HG03565 (cell line): ENCODE measurements around the gene SEC22A.

Experiments used
- ATAC-seq: cut with Tn5 transposase; IDR thresholded peaks from one replicate; pipeline ENCODE4 v1.9.1; 2021; ENCODE audit warnings: mild to moderate bottlenecking, moderate library complexity; ENCODE audit not compliant: unreplicated experiment

SEC22A gene

DNA sequence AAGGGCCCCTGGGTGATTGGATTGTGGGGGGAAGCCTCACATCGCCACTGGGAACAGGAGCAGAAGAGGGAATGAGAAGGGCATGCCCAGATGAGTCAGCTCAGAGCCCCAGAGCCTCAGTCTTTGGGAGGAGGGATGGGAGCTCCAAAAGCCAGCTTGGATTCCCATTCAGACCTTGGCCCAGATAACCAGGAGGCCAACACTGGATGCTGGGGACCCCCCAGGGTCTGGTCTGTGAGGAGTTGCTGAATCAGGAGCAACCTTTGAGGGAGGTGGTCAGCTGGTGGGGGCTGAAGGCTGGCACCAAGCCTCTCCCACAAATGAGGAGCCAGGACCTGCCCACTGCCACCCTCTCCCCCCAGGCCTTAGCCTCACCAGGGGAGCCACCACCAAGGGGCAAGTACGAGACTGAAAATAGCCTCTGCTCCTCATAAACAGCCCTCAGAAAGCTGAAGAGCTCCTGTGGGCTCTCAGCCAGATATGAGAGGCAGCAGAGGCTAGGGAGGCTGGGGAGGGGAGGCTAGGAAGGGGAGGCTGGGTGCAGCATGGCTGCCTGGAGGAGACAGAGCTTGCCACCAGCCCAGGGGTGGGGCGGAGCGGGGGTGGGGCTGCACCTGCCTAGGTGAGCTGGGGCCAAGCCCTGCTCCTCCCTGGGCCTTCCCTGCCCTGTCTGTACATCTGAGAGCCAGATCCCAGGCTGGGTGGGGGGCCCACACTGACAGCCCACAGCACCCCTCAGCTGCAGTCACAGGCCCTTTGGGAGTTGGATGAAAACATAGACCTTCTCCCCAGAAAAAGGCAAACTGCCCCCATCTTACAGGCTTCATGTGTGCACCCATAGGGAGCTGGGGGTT lies 99.8 kb downstream of the SEC22A start:
- ATAC-seq: no peak

DNA sequence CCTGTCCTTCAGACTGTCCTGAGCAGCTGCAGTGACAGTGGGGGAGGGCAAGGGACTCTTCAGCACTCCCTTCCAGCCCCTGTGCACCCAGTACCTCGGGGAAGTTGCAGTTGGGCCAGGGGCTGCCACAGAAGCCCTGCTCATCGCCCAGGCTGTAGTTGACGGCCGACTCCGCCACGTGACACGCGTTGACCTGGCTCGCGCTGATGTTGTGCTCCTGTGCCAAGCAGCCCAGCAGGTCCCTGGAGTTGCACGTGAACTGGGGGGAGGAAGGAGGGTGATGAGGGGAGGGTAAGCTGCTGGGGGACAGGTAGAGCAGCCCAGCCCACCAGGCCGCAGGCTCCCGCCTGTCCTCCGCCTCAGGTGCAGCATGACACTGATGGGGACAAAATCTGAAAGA lies 101.2 kb downstream of the SEC22A start:
- no peak for ATAC-seq

DNA sequence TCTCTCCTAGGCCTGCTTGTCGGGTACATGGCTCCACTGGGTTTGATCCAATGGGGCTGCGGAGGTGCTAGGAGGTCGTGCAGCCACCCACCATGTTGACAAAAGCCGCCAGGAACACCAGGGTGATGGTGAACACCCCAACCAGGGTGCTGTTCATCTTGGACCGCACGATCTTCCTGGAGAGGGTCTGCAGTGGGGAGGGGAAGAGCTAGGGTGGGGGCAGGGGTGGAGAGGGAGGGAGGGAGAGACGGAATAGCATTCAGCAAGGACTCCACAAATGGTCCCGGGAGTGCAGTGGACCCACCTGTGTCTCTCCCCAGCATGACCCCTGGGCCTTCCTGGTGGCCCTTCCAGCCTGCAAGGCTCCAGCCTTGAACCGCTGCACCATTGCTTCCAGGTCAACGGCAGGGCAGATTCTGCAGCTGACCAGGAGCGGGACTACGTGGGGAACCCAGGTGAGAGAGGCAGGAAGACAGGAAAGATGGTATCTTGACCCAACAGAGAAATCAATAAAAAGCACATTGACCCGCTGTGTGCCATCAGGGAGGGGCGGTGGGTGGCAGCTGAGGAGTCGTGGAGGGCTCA lies 102.3 kb downstream of the SEC22A start:
- no peak for ATAC-seq

DNA sequence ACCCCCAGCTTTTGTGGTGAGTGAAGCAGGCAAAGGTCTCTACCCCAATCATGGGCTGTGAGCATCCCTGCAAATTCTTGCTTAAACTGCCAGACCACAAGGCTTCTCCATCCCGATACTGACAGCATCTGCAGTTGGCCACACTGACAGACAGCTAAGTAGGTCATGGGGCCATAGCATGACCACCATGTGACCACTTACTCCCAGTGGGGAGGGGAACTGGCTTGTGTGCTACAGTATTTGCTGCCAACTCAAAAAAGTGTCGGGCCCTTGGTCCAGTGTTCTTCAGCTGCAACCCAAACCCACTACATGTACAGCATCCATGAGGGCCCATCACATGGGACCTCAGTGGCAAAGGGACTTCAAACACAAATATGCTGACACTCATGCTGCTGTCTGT lies 103.4 kb downstream of the SEC22A start:
- no peak for ATAC-seq

DNA sequence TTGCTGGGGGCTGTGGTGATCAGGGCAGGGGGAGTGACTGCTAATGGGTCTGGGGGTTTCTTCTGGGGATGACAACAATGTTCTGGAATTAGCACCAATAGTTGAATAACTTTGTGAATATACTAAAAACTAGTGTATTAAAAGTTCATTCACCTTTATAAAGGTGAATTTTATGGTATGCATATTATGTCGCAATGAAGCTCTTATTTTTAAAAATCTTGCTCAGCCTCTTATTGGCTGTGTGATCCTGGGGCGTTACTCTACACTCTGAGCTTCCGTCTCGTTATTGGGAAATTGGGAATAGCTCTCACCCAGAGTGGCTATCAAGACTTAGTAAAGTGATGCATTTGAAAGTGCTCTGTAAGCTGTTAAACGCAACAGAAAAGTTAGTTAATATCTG lies 105.3 kb downstream of the SEC22A start:
- no peak for ATAC-seq

DNA sequence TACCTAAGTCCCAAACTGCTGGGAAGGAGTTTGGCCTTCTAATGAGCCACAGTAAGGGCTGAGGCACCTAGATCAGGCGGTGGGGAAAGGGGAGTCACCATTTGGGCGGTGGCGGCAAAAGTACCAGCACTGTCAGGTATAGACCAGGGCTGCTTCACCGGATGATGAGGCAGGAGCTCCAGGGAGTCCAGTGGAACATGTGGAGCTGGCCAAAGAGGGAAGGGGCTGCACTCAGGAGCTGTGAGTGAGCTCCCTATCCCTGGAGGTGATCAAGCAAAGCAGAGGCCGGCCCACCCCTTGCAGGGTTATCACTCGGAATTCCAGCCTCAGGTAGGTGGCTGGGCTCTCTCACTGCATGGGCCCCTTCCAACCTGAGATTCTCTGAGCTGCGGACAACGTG lies 108.4 kb downstream of the SEC22A start:
- ATAC-seq: no peak

DNA sequence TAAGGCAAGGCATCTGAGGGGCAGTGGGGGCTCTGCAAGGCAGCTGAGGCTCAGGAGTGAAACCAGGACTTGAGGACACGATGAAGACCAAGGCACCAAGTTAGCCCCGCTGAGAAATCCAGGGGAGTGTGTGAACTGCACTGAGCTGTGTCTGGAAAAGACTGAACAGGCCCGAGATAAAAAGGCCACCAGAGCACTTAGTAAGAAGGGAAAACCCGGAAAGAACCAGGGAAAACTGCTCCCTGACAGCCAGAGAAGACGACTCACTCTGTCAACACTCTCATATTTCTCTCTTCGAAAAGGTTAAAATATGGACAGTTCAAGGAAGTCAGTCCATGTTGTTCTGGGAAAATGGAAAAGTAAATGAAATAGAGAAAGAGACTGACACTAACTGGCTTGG lies 109.0 kb downstream of the SEC22A start:
- ATAC-seq: no peak

DNA sequence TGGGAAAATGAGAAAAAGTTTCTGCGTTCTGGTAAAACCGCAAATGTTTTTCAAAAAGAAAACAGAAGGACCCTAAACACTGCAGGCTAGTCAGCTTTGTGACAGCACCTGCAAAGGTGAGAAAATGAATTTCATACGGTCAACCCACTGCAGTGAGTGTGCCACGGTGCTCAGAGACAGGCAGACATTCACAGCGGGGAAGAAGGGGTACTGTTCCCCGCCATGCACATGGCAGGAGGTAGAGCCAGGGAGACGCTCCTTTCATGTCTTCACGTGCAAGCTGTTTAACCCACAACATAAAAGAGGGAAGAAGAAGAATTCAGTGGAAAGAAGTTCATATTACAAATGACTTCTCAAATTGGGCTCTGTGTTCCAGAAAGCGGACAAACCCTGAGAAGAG lies 109.5 kb downstream of the SEC22A start:
- no peak for ATAC-seq

DNA sequence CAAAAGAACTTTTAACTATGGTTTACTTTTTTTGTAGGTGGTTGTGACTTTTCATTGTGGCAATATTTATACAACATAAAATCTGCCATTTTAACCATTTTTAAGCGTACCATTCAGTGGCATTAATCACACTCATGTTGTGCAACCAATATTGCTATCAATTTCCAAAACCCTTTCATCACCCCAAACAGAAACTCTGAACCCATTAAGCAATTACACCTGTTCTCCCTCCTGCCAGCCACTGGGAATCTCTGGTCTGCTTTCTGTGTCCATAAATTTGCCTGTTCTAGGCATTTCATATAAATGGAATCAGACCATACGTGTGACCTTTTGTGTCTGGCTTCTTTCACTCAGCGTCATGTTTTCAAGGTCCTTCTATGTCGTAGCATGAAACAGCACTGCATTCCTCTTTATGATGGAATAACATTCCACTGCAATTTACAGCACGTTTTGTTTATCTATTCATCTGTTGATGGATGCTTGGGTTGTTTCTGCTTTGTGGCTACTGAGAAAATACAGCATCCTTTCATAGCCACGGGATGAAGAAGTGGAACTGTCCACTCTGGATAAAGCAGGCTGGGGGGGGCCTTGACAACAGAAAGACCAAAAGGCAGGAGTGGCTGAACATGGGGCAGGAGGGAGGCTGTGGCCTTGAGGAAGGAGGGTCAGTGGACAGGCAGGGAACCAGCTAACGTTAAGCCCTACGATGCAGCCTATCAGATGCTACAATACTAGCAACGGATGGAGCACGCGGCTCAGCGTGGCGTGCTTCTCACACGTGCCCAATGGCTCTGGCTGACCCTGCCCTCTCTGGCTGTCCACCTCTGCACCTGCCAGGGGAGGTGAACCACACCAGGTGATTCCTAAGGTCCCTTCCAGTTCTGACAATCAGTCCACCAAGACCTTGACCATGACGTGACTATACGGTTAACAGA lies 110.9 kb downstream of the SEC22A start:
- no peak for ATAC-seq

DNA sequence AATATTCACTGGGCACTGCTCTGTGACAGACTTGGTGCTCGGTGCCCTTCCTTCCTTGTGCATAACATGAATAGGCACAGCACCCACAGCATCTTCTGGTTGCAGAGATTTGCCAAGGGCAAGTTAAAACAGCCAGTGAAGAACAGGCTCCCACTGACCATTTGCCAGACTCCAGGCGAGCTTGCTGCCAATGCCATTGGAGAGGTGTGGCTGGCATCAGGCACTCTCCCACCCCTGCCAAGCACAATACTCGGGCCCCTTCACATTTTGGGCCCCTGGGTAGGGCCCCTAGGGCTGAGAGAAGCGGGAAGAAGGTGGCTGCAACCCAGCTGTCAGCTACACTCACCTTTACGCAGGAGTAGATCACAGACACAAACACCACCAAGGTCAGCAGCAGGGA lies 112.1 kb downstream of the SEC22A start:
- ATAC-seq: no peak

DNA sequence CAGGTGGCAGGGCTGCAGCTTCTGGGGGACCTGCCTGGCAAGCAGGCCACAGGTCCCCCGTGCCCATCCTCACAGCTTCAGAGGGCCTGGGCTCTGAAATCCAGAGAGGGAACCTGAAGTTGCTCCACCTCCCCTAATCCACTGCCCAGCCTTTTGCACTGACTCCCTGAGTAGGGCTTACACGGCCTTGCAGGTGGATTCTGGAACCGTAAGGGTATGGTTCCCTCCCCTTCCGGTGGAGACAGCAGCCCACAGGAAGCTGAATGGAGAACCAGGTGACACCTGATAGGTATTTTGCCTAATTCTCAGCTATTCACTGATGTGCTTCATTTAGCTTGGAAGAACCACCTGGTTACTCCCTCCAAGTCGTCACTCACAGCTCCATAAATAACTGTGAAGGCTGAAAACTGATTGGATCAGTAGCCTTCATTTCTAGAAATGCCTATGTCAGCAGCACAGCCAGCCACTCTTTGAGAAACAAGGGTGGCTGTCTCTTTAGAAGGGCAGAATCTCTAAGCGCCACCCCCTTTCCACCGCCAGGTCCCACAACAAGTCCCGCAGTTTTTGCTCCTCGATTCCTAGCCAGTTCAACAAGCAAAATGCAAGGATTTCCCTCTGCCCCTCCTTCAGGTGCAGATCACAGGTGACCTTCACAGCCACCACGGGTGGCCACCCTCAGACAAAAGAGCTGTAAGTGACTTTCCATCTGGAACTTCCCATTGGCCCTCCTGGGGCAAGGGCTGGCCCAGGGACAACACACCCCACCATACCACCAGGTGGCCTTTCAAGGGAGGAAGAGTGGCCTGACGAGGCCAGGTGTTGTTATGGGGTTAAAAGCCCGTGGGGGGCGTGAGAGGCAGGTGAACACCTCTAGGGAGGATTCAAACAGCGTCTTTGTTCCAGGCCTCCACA lies 112.9 kb downstream of the SEC22A start:
- ATAC-seq: no peak

DNA sequence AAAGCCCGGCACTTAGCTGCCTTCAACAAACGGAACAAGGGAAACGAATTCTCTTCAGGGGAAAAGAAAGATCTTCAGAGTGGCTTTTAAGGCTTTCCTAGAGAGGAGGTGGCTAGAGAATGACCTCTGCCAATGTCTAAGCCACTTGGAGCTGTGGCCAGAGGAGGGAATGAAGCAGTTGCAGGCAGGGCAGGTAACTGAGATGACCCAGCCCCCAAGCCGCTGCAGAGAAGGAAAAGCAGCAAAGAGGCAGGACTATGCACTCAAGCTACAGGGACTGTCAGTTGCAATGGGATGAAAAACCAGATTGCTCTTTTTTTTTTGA lies 113.5 kb downstream of the SEC22A start:
- no peak for ATAC-seq

DNA sequence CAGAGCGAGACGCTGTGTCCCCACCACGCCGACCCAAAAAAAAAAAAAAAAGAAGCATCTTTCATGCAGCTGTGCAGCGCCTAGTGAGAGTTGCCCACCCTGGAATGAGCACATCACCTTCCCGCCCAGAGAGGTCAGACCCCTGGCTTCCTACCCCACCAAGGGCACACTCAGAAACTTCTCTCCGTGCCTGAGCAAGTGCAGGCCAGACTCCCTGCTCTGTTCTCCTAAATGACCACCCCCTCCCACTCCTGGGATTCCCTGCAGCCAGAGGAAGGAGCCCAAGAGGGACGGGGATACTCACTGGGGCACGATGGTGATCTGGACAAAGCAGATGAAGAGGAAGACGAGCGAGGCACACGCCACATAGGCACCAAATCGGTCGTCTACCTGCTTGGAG lies 116.0 kb downstream of the SEC22A start:
- ATAC-seq: no peak

DNA sequence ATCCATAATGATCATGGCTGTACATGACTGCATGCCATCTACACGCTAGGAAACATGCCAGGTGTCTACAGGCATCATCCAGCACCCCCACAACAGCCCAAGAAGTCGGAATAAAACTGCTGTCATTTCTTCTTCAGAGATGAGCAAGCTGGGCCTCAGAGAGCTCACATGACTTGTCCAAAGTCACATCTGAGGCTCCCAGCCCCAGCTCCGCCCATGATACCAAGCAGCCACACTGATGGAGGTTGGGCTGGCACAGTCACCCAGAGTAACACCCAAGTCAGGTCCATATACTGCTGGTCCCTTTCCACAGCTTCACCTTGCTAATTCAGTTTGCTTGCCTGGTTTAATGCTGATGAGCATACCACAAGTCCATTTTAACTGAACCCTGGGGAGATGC lies 116.6 kb downstream of the SEC22A start:
- no peak for ATAC-seq

DNA sequence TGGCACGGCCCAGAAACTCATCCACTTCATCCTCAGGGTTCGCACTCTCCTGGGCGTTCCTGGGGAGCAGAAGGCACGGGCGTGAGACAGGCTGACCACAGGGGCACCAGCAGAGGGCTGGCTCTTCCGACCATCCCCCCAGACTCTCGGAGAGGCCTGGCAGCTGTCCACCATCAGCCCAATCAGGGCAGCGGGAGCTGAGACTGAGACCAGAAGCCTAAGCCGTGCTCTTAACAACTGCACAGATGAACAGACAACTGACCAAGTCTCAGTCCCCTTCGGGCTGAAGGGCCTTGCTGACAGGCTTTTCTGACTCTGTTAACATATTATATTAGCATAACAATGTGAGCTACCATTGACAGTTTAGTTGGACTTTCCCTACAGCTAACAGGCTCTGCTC lies 118.0 kb downstream of the SEC22A start:
- no peak for ATAC-seq

DNA sequence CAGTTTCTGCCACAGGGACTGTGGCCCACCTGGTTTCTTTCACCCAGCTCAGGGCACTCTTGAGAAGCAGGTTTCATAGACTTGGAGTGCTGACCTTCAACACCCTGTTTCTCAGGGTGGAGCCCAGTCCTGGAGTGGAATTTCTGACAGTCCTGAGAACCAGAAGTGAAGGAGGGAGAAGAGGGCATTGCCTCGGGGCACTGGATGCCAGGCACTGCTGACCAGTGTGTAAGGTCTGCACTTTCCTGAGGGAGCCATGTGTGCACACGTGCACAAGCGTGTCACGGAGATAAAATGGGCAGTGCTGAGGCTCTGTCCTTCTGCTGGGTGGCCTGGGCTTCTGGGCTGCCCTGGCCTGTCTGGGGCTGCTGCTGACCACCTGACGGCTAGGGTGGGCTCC lies 118.5 kb downstream of the SEC22A start:
- no peak for ATAC-seq

DNA sequence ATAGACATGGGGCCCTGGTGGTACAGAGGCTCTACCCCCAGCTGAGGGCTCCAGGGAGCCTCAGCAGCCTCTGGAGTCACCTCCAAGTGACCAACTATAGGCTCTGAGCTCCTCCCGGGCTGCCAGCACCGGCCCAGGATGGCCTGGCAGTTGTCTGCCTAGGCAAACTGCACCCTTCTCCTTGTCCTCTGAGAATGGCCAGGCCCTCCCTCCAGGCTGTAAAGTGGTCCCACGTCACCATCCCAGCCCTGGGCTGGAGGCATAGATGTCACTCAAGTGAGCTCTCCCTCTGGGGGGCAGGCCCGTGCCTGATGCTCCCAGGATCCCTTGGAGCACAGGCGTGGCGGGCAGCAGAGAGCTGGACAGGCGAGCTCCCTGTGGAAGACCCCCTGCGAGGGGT lies 120.1 kb downstream of the SEC22A start:
- ATAC-seq: no peak

DNA sequence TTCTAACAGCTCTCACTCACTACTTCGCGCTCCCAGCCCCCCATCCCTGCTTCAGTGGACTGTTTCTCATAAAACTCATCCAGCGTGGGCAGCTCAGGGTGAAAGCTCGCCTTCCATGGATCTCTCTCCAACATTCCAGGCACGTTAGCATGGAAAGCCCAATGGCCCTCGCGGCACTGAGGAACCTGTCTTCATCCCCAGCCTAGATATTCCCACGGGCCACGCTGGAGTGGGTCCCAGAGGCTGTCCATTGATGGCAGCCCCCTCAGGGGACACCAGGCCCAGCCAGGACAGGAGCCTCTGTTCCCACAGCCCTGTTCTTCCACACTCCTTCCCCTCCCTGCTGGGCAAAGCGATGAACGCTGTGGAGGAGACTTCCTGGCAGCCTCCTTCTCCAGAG lies 121.1 kb downstream of the SEC22A start:
- ATAC-seq: no peak
